HG03457 (cell line): ENCODE results near the gene TMED1.

Experiments used
- ATAC-seq: cut with Tn5 transposase; IDR thresholded peaks from one replicate; pipeline ENCODE4 v1.9.1; 2021; ENCODE audit warnings: moderate number of reproducible peaks; ENCODE audit not compliant: unreplicated experiment

The TMED1 gene

DNA sequence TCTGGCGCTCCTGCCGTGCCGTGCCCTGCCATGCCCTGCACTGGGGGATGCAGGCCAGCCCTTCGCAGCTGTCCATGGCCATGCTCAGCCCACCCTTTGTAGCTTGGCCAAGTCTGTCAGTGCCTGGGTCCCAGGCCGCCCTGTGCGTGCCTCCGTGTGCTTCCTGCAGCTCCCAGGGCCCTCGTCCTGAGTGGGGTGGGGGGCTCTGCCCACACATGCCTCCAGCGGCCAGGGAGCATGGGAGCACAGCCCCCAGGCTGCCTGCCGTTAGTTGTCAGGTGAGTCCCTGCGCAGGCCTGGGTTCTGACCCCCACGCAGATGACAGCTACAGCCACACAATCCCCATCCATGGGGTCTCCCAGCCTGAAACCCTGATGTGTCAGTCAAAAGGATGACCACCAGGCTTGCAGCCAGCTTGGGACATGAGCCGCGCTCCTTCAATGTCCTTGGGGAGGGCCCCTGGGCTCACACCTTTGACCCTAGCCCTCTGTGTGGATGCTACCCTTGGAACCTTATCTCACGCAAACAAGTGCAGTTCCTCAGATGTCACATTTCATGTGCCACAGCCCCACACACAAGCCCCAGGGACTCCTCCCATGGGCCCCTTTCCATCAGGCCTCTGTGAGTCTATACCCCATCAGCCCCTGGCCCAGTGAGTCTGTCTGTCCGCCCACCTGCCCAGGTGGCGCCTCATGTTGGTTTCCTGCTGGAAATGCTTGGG is 24.5 kb downstream of the TMED1 start:
- no peak for ATAC-seq

DNA sequence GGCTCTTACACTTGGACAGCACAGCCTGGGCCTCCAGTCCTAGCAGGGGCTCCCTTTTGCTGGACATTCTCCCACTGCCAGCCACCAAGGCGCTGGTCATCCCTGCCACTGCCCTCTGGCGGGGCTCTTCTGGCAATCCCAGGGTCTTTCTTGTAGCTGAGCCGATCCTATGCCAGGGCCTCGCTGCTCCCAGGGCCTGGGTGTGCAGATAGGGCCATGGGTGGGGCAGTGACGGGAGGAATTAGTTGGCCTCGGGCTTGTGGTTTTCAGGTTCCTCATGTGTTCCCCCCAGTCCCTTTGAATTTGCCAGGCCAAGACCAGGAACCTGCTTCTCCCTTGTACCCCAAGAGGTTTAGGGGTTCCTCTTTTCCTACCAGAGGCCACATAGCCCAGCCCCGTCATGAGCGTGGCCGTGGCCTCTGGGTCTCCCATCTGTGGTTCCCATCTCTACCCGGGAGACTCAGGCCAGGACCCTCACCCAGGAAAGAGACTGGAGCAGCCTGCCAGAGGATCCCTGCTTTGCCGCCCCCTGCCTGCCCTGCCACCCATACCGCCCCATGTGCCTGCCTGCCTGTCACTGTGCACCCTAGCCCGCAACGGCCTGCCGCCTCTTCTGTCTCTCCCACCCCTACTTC is 26.2 kb downstream of the TMED1 start:
- no peak for ATAC-seq

DNA sequence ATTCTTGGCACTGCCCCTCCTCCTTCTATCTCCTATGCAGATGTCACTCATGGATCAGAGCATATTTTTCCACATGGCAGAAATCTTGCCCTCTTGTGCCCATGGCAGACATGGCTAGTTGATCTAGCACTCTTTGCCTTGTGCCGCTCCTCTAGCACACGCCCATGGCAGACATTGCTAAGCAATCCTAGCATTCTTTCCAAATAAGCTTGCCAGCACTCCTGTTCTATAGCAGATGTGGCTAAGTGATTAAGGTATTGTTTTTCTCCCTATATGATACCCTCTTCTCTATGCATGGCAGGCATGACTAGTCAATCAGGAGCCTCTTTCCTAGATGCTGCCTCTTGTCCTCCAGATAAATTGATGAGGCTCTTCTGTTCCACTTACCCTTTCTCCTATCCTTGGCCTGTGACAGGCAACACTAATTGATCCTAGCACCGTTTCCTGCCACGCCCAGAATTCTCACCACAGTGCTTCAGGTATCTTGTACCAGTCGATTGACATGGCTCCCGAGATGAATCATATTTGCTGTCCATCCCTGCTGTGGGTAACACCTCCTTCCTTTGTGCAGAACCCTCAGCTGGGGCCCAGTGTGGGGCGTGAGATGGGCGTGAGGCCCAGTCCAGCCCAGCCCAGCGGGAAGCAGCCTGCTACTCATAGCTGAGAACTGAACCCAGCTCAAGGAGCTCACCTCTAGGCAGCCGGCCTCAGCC is 26.9 kb downstream of the TMED1 start:
- ATAC-seq: no peak

DNA sequence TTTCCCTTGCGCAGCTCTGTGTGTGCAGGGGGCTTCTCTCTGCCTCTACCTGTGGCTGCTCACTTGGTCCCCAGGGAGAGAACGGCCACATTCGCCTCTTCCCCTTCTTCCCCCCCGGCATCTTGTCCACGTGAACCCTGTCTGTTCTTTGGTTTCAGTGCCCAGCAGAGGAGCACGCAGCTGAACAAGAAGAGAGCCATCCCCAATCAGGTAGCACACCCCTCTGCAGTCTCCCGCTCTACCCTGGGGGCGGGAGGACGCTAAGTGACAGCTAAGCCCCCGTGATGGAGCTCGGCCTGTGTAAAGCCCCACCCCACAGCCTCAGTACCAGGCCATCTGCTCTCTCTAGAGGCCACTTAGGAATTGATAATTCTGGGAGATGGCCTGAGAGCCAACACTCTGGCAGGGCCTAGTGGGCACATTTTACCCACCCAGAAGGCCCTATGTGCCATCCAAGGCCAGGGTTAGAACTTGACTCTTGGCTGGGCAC is 30.2 kb downstream of the TMED1 start:
- ATAC-seq: no peak

DNA sequence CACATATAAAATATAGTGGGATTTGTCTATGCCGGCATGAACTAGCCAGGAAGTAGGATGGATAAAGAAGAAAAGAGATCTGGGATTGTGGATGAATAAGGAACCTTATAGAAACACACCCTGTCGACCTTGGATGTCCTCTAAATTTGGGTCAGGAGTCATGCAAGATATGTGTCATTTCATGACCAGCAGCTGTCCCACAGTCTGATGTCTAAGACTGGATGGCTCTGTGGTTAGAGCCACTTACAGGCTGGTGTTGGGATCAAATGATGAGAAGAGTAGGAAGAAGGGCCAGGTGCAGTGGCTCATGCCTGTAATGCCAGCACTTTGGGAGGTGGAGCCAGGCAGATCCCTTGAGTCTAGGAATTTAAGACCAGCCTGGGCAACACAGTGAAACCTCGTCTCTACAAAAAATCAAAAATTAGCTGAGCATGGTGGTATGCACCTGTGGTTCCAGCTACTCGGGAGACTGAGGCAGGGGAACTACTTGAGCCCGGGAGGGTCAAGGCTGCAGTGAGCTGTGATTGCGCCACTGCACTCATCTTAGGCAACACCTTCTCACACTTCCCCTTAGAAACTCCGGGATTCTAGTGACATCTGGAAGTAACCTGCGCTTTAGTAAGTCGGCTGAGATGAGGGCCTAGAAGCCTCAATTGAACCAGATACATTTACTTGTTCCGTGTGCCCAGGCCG is 30.8 kb downstream of the TMED1 start:
- no peak for ATAC-seq

DNA sequence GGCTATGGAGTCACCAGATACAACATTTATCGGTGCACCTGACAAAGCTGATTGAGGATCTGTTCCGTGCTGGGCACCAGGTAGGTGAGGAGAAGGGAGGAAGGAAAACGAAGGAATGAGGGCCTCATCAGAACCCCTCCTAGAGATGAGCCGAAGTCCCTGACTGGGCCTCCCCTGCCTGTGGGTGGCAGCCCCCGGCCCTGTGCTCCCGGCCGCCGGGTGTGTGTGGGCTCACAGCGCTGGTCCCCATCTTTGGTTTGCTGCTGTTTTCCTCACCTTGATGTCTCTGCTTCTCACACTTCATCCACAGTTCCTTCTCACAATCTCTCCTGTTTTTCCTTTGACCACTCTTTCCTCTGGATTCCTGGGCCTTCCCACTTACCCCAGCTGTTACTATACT is 32.8 kb downstream of the TMED1 start:
- no peak for ATAC-seq

DNA sequence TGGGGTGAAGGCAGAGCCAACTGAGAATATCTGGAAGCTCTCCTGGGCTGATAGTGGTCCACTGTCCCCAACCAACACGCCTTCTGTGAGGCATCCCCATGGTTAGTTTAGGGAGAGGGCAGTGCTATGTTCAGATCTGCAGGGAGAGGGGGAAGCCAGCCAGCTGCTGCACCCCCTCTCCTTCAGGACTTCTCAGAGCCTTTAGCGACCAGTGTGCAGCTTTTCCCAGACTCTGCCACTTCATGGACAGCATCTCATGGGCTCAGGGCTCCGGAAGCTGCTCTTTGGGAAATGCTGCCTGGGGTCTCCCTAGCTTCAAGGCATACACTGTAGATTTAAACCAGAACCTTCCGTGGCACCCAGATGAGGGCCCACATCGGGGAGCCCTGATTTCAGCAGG is 33.5 kb downstream of the TMED1 start:
- ATAC-seq: no peak

DNA sequence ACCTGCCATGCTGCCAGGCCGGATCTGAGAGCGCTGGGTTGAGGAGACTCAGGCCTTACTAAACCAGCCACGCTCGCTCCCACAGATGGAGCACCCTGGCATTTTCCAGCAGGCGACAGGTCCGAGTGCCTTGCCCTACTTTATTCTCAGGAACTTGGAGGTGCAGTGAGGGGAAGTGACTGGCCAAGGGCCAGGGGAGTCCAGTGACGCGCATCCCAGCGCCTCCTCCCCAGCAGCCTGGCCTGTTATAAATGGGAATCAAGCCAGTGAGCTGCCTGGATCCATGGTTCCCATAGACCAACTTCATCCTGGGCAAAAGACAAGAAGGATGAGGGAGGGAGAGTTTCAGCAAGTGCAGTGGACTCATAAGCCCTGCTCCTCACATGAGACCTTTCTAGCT is 35.5 kb downstream of the TMED1 start:
- ATAC-seq: no peak

DNA sequence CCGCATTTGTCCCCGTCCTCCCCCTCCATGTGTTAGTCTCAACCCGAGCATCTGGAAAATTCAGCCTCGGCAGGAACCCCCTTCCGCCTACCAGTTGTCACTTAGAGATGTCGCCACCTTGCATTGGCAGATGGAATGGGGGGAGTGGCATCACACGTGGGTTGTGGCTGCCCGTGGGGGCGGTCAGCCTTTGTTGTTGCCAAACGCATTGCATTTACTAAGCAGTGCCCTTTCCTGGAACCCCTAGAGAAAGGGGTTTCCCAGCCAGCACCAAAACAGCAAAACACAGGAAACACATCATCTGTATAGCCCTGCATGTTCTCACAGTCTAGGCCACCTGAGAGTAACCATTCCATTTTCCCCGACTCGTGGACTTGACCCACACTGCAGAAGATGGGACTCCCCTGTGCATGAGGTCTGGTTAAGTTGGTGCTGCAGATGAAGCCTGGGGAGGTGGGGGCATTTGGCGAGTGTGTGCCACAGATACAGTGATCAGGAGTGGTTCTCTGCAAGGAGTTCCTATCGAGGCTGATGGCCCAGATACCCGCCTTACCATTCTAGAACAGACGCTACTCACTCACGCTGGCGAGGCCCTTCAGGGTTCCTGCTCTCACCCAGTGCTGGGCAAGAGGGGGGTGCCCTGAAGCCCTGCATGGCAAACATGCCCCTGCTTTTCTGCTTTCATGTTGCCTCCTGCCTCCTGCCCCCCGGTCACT is 38.3 kb downstream of the TMED1 start:
- no peak for ATAC-seq

DNA sequence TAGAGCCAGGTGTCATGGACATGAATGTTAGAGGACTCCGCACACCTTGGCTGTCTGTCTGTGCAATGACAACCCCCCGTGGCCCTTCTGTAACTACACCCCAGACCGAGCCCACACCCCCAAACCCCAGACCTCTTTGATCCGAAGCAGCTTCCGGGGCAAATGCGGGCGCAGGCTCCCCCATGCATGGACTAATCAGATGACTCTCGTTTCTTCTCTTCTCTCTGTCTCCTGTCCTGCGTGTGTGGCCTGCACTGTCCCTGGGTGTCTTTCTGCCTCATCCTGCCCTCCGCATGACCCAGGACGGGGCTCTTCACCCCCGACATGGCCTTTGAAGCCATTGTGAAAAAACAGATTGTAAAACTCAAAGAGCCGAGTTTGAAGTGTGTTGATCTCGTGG is 38.9 kb downstream of the TMED1 start:
- no peak for ATAC-seq

DNA sequence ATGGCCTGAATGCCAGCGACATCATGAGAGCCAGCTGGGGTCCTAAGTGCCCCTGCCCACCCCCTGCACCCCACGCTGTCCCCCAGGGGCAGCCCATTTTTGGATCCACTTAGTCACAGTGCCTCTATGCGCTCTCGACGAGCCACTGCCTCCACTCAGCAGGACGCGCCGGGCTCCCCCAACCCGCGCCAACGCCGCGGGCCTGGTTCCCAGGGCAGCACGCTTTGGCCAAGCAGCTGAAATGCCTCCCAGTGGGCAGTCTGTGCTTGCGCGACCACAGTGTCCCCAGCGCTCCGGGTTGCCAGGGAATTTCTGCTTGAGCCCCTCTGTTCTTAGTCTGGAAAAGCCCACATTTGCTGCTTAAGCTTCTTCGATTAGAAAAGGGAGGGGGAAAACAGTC is 39.4 kb downstream of the TMED1 start:
- no peak for ATAC-seq

DNA sequence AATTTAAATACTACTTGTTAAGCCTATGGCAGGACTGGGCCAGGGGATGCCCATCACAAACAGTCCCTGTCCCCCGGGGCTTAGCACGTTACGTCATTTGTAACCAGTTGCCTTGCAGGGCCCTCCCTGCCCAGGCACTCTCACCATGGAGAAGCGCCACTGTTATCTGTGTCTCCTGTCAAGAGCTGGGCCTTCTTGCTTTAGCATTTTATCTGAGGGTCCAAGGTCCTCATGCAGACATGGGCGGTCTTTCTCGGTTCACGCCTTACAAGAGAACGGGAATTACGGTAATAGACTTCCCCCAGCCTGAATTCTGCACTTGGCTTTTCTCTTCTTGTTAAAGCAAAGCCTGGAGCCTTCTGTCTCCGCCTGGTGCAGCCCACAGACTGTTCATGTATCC is 46.1 kb downstream of the TMED1 start:
- ATAC-seq: no peak

DNA sequence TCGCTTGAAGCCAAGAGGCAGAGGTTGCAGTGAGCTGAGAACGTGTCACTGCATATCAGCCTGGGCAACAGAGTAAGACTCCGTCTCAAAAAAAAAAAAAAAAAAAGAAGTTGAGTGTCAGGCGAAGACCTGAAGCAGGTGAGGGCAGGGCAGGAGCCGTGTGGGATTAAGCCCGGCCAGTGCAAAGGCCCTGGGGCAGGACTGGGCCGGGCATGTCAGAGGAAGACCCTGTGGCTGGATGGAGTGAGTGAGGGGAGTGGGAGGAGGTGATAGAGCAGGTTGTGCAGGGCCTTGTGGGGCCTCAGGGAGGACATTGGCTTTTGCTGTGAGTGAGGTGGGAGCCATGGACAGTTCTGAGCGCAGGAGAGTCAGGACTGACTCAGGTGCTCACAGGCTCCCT is 47.9 kb downstream of the TMED1 start:
- no peak for ATAC-seq

DNA sequence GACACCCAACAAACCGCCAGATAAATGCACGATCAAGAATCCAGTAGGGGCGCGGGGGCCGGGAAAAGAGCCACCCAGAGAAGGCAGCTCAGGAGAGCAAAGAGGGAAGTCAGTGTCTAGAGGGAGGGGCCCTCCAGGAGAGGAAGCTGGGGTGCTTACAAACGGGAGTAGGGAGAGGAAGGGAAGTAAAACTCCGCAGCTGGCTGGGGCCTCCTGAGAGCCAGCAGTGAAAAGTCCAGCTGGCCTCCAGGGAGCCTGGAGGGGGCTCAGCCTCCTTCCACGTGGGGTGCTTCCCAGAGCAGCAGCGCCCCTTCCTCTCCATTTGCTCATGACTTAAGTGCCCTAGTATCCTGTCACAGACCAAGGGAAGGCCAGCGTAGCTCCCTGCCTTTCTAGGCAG is 51.8 kb downstream of the TMED1 start:
- ATAC-seq: no peak

DNA sequence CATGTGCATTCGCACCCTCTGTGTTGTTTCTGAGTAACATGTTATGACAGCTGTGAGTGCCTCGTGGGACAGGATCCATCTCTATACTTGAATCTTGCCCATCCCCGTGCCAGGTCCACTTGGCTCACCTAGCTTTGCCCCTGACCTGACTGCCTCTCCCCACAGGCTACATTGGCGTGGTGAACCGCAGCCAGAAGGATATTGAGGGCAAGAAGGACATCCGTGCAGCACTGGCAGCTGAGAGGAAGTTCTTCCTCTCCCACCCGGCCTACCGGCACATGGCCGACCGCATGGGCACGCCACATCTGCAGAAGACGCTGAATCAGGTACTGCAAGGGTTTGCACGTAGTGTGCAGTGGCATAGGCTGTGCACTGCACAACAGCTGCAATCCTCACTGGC is 53.2 kb downstream of the TMED1 start:
- ATAC-seq: no peak
